HepG2 (cell line): ENCODE measurements around the gene CRYBB2.
"Not testable (repeated sequence)": the region's sequence is repeated elsewhere in the genome, so short reads cannot be mapped to it uniquely, and the experiment has no call there.

Source experiments
- ELF4 ChIP-seq: sonication (generic); formaldehyde crosslinking; IDR thresholded peaks from 2 replicates; pipeline ENCODE4 v1.5.0; 2020; ENCODE audit warnings: missing genetic modification reagents, mild to moderate bottlenecking, moderate library complexity, borderline replicate concordance
- EP300 ChIP-seq, 3 experiments: sonication (generic) in 1 of 3; formaldehyde crosslinking in 1 of 3; IDR thresholded peaks; 2 replicates each; pipeline versions ENCODE4 v1.5.1 to v1.6.1; 2011 to 2020; ENCODE audit warnings: low read depth in 2 of 3, low read length in 2 of 3, borderline replicate concordance in 1 of 3, improper control_type of control experiment in 1 of 3, mild to moderate bottlenecking in 1 of 3, missing genetic modification reagents in 1 of 3, moderate library complexity in 1 of 3
- MXI1 ChIP-seq: IDR thresholded peaks from 3 replicates; pipeline ENCODE4 v1.6.1; 2012; ENCODE audit warnings: low read depth, low read length, inconsistent platforms, borderline replicate concordance
- POLR2A ChIP-seq, 2 experiments: IDR thresholded peaks; 2 replicates each; pipeline ENCODE4 v1.6.1; 2011; ENCODE audit warnings: low read depth in 2 of 2, low read length in 2 of 2, mild to moderate bottlenecking in 1 of 2, moderate library complexity in 1 of 2; ENCODE audit not compliant: insufficient read depth in 1 of 2
- SMYD3 ChIP-seq: sonication (generic); formaldehyde crosslinking; IDR thresholded peaks from 2 replicates; pipeline ENCODE4 v1.8.1; 2023; ENCODE audit warnings: mild to moderate bottlenecking, missing genetic modification reagents
- ZNF713 ChIP-seq: sonication (generic); formaldehyde crosslinking; IDR thresholded peaks from 2 replicates; pipeline ENCODE4 v1.4.0; 2020; ENCODE audit warnings: mild to moderate bottlenecking, missing genetic modification reagents
- TF ChIP-seq, protein P1 (sequence below): sonication (generic); formaldehyde crosslinking; IDR thresholded peaks from 2 replicates; pipeline ENCODE4 v1.5.0; 2020; ENCODE audit warnings: mild to moderate bottlenecking, missing genetic modification reagents, moderate library complexity
- TF ChIP-seq, protein P2 (sequence below): sonication (generic); formaldehyde crosslinking; IDR thresholded peaks from 2 replicates; pipeline ENCODE4 v1.8.1; 2023; ENCODE audit warnings: missing genetic modification reagents, inconsistent platforms, borderline replicate concordance
- TF ChIP-seq, protein P3 (sequence below): sonication (generic); formaldehyde crosslinking; IDR thresholded peaks from 2 replicates; pipeline ENCODE4 v1.5.0; 2020; ENCODE audit warnings: mild to moderate bottlenecking, missing genetic modification reagents

DNA sequence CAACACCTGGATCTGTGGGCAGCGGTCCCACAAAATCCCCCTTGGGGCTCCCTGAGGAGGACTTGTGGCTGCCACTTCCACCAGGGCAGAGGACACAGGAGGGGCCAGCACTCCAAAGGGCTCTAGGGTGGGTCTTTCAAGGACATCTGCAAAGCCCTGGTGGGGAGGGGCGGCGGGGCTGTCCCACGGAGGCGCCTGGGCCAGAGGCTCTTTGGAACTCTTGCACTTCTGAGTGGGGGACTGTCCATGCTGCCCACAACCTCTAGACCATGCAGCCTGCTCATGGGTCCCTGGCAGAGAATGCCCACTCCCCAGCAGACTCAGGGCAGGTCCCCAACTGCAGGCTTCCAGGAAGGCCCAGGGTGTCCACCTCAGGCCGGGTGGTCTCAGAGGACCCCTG is 41.1 kb upstream of the CRYBB2 start:
- not testable (repeated sequence) for TF ChIP-seq ELF4 (CRISPR knock-in tag); SMYD3; EP300 (IDR thresholded peaks at IDR 0.05; ENCODE audit: low read depth in 2 of 2, low read length in 2 of 2); EP300 (CRISPR knock-in tag; IDR thresholded peaks at IDR 0.05; ENCODE audit: borderline replicate concordance); POLR2A (IDR thresholded peaks at IDR 0.05; ENCODE audit: insufficient read depth in 1 of 2, low read depth in 2 of 2, low read length in 2 of 2); ZNF713 (CRISPR knock-in tag); MXI1
- TF ChIP-seq, protein P1, sequence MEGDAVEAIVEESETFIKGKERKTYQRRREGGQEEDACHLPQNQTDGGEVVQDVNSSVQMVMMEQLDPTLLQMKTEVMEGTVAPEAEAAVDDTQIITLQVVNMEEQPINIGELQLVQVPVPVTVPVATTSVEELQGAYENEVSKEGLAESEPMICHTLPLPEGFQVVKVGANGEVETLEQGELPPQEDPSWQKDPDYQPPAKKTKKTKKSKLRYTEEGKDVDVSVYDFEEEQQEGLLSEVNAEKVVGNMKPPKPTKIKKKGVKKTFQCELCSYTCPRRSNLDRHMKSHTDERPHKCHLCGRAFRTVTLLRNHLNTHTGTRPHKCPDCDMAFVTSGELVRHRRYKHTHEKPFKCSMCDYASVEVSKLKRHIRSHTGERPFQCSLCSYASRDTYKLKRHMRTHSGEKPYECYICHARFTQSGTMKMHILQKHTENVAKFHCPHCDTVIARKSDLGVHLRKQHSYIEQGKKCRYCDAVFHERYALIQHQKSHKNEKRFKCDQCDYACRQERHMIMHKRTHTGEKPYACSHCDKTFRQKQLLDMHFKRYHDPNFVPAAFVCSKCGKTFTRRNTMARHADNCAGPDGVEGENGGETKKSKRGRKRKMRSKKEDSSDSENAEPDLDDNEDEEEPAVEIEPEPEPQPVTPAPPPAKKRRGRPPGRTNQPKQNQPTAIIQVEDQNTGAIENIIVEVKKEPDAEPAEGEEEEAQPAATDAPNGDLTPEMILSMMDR (CRISPR knock-in tag): not testable (repeated sequence)
- TF ChIP-seq, protein P2, sequence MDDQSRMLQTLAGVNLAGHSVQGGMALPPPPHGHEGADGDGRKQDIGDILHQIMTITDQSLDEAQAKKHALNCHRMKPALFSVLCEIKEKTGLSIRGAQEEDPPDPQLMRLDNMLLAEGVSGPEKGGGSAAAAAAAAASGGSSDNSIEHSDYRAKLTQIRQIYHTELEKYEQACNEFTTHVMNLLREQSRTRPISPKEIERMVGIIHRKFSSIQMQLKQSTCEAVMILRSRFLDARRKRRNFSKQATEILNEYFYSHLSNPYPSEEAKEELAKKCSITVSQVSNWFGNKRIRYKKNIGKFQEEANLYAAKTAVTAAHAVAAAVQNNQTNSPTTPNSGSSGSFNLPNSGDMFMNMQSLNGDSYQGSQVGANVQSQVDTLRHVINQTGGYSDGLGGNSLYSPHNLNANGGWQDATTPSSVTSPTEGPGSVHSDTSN (CRISPR knock-in tag): not testable (repeated sequence)
- TF ChIP-seq, protein P3, sequence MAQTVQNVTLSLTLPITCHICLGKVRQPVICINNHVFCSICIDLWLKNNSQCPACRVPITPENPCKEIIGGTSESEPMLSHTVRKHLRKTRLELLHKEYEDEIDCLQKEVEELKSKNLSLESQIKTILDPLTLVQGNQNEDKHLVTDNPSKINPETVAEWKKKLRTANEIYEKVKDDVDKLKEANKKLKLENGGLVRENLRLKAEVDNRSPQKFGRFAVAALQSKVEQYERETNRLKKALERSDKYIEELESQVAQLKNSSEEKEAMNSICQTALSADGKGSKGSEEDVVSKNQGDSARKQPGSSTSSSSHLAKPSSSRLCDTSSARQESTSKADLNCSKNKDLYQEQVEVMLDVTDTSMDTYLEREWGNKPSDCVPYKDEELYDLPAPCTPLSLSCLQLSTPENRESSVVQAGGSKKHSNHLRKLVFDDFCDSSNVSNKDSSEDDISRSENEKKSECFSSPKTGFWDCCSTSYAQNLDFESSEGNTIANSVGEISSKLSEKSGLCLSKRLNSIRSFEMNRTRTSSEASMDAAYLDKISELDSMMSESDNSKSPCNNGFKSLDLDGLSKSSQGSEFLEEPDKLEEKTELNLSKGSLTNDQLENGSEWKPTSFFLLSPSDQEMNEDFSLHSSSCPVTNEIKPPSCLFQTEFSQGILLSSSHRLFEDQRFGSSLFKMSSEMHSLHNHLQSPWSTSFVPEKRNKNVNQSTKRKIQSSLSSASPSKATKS (CRISPR knock-in tag): not testable (repeated sequence)
